PC-3 (cell line): ENCODE data around the gene HIVEP3.

Experiments
- EZH2 ChIP-seq: fragments of 300-600 bp; sonication (generic); IDR thresholded peaks from one replicate; pipeline ENCODE4 v1.6.1; 2017; ENCODE audit warnings: antibody characterized with exemption, mild to moderate bottlenecking, low read length; ENCODE audit not compliant: unreplicated experiment
- TF ChIP-seq, protein P1 (sequence below): fragments of 300-600 bp; sonication (generic); conservative IDR thresholded peaks from 2 replicates; pipeline ENCODE4 v1.5.1; 2017; ENCODE audit warnings: antibody characterized with exemption, low read depth, mild to moderate bottlenecking, low read length

DNA sequence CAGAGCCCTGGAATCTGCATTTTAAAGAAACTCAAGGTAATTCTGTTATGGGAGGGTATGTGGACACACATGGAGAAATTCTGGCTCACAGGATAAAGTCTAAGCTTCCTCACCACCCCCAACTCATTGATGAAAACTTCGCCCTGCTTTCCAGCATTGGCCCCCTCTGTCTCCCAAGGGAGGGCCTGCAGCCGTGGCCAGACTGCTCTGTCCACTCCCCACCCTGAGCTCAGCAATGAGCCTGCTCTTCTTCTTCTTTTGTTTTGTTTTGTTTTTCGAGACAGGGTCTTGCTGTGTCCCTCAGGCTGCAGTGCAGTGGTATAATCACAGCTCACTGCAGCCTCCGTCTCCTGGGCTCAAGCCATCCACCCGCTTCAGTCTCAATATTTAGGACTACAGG lies 297.5 kb downstream of the HIVEP3 start:
- TF ChIP-seq EZH2: no peak
- TF ChIP-seq, protein P1, sequence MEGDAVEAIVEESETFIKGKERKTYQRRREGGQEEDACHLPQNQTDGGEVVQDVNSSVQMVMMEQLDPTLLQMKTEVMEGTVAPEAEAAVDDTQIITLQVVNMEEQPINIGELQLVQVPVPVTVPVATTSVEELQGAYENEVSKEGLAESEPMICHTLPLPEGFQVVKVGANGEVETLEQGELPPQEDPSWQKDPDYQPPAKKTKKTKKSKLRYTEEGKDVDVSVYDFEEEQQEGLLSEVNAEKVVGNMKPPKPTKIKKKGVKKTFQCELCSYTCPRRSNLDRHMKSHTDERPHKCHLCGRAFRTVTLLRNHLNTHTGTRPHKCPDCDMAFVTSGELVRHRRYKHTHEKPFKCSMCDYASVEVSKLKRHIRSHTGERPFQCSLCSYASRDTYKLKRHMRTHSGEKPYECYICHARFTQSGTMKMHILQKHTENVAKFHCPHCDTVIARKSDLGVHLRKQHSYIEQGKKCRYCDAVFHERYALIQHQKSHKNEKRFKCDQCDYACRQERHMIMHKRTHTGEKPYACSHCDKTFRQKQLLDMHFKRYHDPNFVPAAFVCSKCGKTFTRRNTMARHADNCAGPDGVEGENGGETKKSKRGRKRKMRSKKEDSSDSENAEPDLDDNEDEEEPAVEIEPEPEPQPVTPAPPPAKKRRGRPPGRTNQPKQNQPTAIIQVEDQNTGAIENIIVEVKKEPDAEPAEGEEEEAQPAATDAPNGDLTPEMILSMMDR: no peak
